ENCODE measurements around the gene CHCHD1.
"Not testable (repeated sequence)": the region's sequence is repeated elsewhere in the genome, so short reads cannot be mapped to it uniquely, and the experiment has no call there.

CHCHD1 gene

DNA sequence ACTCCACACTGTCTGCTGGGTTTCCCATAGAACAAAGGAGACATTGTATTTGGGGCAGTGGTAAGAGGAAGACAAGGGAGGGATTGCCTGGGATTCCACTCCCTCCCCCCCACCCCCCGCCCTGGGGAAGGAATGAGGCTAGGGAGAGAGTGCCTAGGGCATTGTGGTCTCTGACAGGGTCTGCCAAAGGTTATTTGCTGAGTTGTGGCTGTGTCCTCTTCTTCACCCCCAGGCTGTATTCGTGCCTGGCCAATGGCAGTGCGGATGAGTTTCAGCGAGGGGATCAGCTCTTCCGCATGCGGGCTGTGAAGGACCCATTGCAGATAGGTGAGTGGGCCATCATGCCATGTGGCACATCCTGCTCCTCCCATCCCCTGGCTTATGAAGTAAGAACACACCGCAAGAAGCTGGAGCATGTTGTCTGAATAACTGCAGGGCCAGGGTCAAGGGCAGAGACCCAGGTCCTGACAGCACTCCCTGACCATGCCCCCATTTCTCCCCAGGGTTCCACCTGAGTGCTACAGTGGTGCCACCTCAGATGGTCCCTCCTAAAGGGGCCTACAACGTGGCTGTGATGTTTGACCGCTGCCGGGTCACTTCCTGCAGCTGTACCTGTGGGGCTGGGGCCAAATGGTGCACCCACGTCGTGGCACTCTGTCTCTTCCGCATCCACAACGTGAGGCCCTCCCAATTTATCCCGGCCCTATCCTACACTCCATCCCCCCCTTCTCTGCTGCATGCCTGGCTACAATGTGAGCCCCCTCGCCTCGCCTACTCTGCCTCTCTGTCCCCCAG is 7.2 kb downstream of the CHCHD1 start:
- TF ChIP-seq, protein P1, sequence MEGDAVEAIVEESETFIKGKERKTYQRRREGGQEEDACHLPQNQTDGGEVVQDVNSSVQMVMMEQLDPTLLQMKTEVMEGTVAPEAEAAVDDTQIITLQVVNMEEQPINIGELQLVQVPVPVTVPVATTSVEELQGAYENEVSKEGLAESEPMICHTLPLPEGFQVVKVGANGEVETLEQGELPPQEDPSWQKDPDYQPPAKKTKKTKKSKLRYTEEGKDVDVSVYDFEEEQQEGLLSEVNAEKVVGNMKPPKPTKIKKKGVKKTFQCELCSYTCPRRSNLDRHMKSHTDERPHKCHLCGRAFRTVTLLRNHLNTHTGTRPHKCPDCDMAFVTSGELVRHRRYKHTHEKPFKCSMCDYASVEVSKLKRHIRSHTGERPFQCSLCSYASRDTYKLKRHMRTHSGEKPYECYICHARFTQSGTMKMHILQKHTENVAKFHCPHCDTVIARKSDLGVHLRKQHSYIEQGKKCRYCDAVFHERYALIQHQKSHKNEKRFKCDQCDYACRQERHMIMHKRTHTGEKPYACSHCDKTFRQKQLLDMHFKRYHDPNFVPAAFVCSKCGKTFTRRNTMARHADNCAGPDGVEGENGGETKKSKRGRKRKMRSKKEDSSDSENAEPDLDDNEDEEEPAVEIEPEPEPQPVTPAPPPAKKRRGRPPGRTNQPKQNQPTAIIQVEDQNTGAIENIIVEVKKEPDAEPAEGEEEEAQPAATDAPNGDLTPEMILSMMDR (IDR thresholded peaks at IDR 0.05; ENCODE audit: low read depth, low read length): no peak
- DNase-seq (ENCODE audit: extremely low read depth, low read depth): no peak

DNA sequence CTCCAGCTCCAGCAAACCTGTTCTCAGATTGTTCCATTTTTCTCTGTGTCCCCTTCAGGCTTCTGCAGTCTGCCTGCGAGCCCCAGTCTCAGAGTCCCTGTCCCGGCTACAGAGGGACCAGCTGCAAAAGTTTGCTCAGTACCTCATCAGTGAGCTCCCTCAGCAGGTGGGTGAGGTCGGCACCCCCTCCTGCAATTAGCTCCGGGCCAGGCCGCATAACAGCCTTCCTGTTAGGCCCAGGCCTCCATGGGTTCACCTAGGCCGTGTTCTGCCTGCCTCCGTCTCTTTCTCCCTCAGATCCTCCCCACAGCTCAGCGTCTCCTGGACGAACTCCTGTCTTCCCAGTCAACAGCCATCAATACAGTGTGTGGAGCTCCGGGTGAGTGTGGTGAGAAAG is 7.8 kb downstream of the CHCHD1 start:
- DNase-seq (ENCODE audit: extremely low read depth, low read depth): no peak
- TF ChIP-seq, protein P1 (IDR thresholded peaks at IDR 0.05; ENCODE audit: low read depth, low read length): no peak

DNA sequence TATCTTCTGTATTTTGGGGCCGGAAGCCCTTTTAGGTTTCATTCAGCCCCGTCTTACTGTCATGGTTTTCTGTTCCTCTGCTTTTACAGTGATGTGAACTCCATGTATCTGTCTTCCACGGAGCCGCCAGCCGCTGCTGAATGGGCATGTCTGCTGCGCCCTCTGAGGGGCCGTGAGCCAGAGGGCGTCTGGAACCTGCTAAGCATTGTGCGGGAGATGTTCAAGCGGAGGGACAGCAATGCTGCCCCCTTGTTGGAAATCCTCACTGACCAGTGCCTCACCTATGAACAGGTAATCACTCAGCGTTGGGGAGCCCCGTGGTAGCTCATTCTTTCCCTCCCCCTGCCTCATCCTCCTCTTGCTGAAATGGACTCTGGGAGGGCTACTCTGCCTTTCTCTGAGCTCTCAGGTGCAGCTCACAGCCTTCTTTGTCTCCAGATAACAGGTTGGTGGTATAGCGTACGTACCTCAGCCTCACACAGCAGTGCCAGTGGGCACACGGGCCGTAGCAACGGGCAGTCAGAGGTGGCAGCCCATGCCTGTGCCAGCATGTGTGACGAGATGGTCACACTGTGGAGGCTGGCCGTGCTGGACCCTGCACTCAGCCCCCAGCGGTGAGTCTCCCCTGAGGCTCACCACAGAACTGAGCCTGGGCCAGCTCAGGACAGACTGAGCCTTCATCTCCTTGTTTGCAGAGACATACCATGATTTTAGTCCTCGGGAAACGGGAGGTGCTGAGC is 9.2 kb downstream of the CHCHD1 start:
- TF ChIP-seq, protein P1 (IDR thresholded peaks at IDR 0.05; ENCODE audit: low read depth, low read length): no peak
- DNase-seq (ENCODE audit: extremely low read depth, low read depth): no peak

DNA sequence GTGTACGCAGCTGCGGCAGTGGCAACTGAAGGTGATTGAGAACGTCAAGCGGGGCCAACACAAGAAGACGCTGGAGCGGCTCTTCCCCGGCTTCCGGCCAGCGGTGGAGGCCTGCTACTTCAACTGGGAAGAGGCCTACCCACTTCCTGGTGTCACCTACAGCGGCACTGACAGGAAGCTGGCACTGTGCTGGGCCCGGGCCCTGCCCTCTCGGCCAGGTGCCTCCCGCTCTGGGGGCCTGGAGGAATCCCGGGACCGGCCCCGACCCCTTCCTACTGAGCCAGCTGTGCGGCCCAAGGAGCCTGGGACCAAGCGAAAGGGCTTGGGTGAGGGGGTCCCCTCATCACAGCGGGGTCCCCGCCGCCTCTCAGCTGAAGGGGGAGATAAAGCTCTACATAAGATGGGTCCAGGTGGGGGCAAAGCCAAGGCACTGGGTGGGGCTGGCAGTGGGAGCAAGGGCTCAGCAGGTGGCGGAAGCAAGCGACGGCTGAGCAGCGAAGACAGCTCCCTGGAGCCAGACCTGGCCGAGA is 10.1 kb downstream of the CHCHD1 start:
- TF ChIP-seq, protein P1 (IDR thresholded peaks at IDR 0.05; ENCODE audit: low read depth, low read length): no peak
- DNase-seq (ENCODE audit: extremely low read depth, low read depth): no peak

DNA sequence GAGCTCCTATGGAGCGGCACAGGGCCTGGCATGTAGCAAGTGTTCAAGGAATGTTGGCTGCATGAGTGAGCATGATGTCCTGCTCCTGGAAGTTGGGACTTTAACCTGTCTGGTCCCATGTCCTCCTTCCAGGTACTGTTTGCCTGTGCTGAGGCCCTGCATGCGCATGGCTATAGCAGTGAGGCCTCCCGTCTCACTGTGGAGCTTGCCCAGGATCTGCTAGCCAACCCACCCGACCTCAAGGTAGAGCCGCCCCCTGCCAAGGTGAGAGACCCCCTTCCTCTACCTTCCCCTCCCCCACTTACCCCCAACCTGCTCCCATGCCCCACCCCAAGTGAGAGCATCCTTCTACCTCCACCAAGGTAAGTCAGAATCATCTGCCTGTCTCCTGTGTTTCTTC is 11.6 kb downstream of the CHCHD1 start:
- TF ChIP-seq, protein P1 (IDR thresholded peaks at IDR 0.05; ENCODE audit: low read depth, low read length): no peak

DNA sequence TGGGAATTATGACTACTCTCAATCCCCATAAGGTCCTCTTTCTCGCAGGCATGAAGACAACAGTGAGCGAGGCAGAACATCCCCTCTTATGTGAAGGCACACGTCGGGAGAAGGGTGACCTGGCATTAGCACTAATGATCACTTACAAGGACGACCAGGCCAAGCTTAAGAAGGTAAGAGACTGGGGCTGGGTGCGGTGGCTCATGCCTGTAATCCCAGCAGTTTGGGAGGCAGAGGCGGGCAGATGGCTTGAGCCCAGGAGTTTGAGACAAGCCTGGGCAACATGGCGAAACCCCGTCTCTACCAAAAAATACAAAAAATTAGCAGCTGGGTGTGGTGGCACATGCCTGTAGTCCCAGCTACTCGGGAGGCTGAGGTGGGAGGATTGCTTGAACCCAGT is 13.6 kb downstream of the CHCHD1 start:
- DNase-seq (ENCODE audit: extremely low read depth, low read depth): not testable (repeated sequence)

More for the DNA sequence above, 11.6 kb downstream of the CHCHD1 start:
- DNase-seq (ENCODE audit: extremely low read depth, low read depth): no peak

DNA sequence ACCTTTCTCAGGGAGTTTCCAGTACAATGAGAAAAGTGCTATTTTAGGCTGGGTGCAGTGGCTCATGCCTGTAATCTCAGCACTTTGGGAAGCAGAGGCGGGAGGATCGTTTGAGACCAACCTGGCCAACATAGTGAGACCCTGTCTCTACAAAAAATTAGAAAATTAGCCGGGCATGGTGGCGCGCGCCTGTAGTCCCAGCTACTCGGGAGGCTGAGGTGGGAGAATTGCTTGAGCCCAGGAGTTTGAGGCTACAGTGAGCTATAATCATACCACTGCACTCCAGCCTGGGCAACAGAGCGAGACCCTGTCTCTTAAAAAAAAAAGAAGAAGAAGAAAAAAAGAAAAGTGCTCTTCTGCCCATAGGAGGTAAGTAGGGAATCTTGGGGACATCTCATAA is 14.2 kb downstream of the CHCHD1 start:
- not testable (repeated sequence) for DNase-seq (ENCODE audit: extremely low read depth, low read depth)

DNA sequence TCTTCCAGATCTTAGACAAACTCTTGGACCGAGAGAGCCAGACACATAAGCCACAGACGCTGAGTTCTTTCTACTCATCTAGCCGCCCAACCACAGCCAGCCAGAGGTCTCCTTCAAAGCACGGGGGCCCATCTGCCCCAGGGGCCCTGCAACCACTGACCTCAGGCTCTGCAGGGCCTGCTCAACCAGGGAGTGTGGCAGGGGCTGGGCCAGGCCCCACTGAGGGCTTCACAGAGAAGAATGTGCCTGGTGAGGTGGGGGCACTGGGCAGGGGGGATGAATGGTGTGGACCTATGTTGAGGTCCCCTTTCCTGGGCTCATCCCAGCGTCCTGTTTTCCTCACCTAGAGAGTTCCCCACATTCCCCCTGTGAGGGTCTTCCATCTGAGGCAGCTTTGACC is 14.9 kb downstream of the CHCHD1 start:
- no peak for DNase-seq (ENCODE audit: extremely low read depth, low read depth)
- TF ChIP-seq, protein P1 (IDR thresholded peaks at IDR 0.05; ENCODE audit: low read depth, low read length): no peak
